B cell (primary cell): ENCODE results near the gene FLAD1.

Source experiments
- CTCF ChIP-seq: fragments of 200-600 bp; IDR thresholded peaks from one replicate; pipeline ENCODE4 v1.8.0; 2022; ENCODE audit warnings: antibody characterized with exemption, mild to moderate bottlenecking
- EZH2 ChIP-seq: IDR thresholded peaks from 2 replicates; pipeline ENCODE4 v1.6.1; 2012; ENCODE audit warnings: borderline replicate concordance, low read depth, mild to moderate bottlenecking, moderate library complexity, low read length; ENCODE audit not compliant: insufficient read depth, poor library complexity, severe bottlenecking

- no peak for TF ChIP-seq CTCF
- no peak for TF ChIP-seq EZH2
These were observed 28.0 kb upstream of the FLAD1 start for GRCh38 chr1:154955039-154955717.
